Superior temporal gyrus (tissue), 1 donor: ENCODE data around the gene ISCA1.
"Not testable (repeated sequence)": the region's sequence is repeated elsewhere in the genome, so short reads cannot be mapped to it uniquely, and the experiment has no call there.

ENCODE experiments used
- DNase-seq: peaks from one replicate; pipeline ENCODE4 v3.0.0-alpha.2; 2016; ENCODE audit errors: extremely low spot score

ISCA1 gene

GRCh38 chr9:86282077-86282978 lies at the start of gene ISCA1:
Gene ISCA1 (minus strand): TSS chr9:86282538. CDS start chr9:86282458, 80 bp downstream.
- peak; percentile 91 for DNase-seq

- no peak for DNase-seq
Measured at GRCh38 chr9:86330186-86330585, 47.8 kb upstream of the ISCA1 start.

- DNase-seq, result peak; percentile 36
Measured at GRCh38 chr9:86329649-86330048, 47.3 kb upstream of the ISCA1 start.

DNA sequence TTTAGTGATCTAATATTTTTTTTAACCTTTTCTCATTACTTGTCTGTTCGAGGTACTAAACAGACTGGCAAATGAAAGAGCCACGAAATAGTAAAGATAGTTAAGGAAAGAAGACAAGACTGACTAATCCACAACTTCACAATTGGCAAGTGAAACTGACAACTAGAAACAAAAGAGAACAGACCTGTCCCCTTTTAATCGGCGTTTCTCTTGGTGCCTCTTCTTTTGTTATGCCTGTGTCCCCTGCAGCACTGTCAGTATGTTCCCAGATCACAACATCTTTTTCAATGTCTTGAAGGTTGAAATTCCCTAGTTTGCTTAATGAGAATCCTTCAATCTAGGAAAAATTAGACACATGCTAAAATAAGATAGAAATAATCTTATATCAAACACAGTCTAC lies 45.8 kb upstream of the ISCA1 start:
- no peak for DNase-seq

- DNase-seq, result peak; percentile 62
Measured at GRCh38 chr9:86326536-86326935, 44.2 kb upstream of the ISCA1 start.

DNA sequence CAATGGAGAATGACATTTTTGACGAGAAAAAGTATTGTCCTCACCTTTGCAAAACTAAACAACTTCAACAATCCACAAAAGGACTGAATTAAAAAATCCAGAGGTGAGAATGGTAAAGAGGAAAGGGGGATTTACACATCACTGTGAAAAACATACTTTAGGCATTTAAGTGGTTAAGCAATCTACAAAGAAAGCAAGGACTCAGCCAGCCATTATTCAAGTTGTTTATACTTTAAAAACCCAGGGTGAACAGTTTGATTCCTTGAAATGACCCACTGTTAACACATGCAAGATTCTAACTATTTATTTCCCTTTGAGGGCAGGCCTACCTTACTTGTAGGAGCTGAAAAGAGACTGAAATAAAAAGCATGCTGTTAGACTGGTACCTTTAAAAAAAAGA lies 42.6 kb upstream of the ISCA1 start:
- peak; percentile 29 for DNase-seq

DNA sequence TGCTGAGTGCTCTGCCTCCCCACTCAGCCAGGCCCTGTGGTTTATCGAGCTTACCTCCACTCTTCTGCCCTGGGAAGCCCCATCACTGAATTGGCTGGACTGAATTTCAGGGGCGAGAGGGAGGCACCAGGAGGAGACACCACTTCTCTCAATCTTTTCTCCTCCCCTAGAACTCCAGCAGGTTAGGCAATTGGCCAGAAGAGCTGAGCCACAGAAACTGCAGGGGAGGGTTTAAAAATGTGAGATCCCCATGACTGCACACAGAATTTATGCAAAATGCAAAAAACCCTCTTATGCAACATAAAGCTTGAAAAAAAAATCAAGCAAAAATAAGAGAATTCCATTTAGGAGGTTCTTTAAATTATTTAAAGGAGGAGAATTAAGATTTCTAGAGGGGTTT lies 42.0 kb upstream of the ISCA1 start:
- peak; percentile 47 for DNase-seq

DNA sequence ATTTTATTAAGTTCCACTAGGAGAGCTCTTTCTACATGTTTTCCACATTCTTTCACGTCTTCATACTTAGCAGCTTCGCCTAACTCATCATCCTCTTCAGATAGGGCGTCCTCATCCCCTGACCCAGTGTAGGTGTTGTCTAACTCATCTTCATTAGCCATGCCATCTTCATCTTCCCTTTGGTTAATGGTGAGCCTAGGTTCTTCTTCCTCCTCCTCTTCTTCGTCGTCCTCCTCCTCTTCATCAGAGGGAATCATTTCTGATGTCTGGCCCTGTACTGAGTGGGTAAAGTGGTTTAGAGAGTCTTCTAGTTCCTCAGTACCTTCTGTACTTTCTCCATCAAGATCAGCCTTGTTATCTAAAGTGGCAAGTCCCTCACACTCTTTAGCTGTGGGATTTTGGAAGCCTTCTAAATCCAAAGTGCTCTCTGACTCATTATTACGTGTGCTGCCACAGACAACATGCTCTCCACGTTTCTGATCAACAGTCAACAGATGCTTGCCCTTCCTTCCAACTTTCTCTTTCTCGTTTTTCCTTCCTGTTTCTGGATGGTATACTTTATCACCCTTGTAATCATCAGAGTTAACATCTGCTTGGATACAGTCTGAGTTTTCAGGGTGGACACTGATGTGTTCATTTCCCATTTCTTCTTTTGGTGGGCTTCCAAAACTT lies 40.8 kb upstream of the ISCA1 start:
- DNase-seq, result no peak

DNA sequence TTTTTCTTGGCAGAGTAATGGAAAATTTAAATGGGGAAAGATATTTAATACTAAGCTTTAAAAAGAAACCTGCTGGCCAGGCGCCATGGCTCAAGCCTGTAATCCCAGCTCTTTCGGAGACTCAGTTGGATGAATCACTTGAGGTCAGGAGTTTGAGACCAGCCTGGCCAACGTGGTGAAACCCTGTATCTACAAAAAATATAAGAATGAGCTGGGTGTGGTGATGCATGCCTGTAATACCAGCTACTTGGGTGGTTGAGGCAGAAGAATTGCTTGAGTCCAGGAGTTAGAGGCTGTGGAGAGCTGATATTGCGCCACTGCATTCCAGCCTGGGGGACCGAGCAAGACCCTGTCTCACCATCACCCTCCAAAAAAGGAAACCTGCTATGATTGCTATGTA lies 39.0 kb upstream of the ISCA1 start:
- no peak for DNase-seq

GRCh38 chr9:86318187-86318586 lies 35.8 kb upstream of the ISCA1 start:
- no peak for DNase-seq

DNA sequence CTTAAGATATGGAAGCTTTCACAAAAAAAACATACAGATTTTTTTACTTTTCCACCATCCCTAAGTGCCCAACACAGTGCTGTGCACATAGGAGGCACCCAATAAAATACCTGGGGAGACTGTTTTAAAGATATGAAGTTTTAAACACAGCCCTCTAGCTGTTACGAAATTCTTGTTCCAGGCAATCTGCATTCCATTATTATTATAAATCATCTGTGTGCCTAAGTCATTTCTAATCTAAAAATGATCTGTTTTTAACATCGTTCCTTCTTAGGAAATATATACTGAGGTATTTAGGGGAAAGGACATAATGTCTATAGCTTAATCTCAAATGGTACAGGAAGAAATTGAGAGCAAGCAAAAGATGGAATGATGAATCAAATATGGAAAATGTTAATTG lies 32.7 kb upstream of the ISCA1 start:
- DNase-seq, result no peak

GRCh38 chr9:86312959-86313358 lies 30.6 kb upstream of the ISCA1 start:
- DNase-seq, result not testable (repeated sequence)

DNA sequence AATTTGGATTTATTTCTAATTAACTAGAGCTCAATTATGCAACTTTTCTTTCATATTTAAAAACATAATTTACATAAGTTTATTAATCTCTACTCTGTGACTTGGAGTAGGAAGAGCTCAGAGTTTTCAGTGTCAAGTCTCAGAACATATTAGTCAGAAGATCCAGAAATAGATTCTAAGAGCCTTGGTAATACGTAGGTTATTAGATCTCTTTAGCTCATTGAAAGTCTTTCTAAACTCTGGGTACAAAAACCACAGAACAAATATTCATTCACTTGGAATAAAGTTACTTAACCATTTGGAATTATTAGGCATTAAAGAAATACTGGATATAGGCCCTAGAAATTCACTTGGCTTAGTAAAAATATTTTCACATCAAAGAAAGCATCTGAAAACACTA lies 26.3 kb upstream of the ISCA1 start:
- no peak for DNase-seq

GRCh38 chr9:86304236-86304730 lies 21.9 kb upstream of the ISCA1 start:
- DNase-seq, result no peak

GRCh38 chr9:86303316-86303975 lies 21.1 kb upstream of the ISCA1 start:
- no peak for DNase-seq

DNA sequence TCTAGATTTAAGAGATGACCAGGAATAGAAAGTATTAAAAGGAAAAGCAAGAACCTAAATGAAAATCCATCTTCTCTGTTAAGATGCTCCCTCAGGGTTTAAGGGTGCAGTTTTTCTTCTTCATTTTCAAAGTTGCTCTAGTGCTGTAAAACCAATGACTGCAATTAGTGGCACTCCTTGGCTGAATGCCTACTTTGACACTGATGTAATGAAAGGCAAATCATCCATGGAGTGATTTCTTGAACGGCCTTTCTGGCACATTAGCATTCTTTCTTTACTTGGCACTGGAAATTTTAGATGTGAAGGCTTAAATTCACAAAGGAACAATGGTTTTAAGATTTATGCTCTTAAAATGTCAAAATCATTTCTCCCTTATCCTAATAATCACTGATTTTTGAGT lies 19.3 kb upstream of the ISCA1 start:
- DNase-seq, result no peak

DNA sequence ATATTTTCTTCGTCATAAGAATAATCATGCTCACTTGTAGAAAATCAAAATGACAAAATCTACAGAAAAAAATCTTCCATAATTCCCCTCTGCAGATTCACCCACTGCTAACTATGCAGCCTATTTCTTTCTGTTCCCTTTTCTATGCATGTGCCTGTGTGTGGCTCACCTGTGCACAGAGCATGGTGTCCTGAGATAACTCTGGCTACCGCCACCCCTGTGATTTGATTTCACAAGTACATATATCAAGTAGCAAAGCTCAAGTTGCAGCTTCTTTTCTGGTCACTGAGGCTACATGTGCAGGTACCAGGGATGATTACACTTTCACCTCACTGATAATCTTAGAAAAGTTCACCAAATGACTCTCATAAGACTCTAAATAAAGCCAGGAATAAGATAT lies 18.4 kb upstream of the ISCA1 start:
- no peak for DNase-seq

DNA sequence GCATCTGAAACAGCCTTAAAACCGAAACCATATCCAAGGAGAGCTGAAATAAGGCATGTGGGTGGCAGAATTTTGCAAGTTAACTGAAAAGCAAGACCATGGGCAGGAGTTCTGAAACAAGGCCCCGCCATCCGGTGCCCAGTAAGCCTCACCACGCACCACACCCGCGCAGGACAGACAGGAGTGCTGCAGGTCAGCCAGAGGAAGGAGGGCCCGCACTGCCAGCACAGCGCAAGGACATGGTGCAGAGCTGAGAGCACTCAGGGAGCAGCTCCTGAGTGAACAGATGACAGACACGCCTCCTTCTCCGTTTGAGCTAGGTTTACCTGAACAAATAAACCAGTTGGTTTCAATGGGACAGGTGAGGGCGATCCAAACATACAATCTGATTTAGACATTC lies 16.5 kb upstream of the ISCA1 start:
- no peak for DNase-seq

DNA sequence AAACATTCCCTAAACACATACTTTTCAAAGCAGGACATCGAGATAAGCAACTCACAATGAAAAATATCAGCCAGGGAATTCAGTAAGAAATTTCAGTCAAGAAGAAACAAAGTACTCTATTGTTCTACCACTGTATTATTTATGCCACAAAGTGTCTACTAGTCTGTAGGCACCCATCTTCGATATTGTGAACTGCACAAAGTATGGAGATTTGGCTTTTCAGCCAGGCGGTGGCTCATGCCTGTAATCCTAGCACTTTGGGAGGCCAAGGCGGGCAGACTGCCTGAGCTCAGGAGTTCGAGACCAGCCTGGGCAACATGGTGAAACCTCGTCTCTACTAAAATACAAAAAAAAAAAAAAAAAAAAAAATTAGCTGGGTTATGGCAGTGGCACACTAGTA lies 8.0 kb upstream of the ISCA1 start:
- not testable (repeated sequence) for DNase-seq

DNA sequence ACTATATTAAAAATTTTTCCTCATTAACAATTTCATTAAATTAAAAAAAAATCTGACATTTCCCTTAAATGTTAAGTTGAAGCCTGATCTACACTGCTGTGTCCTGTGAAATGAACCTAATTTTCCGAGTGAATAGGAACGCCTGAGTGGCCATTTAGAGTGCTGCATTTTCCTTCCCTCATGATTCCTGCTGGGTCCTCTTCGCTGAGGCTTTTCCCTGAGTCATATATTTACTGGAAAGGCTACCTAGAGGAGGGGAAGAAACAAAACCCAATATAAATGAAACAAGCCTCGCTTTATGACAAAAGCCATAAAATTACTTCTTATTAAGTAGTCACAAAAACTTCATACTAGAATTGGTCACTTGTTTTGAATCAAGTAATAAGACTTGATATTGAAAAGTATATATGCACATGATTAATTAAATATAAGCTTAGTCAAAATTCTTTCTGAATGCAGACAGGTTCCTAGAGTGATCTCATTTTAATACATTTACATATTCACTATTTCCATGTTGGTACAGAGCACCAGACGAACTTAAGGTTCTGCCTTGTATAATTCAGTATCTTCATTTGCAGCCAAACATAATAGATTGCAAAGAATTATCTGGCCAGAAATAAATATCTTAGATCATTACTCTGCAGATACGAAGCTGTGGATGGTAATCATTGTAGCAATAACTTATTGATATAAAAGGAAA lies 6.3 kb upstream of the ISCA1 start:
- no peak for DNase-seq

DNA sequence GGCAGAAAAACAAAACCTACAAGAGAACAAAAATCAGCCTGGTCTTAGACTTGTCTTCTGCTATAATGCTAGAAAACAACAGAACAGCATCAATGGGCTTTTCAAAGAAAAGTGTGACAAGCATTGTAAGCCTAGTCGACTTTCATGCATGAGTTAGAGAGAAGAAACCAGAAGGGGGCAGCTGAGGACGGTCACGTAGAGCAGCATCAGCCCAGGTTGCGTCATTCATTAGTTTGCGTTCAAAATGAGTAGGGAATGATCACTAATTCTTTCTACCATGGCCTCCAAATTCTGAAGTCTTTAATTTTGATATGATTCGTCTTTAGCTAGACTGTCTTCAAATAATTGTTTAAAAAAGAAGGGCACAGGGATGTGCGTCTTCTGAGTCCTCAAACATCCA lies 4.7 kb upstream of the ISCA1 start:
- DNase-seq, result no peak

DNA sequence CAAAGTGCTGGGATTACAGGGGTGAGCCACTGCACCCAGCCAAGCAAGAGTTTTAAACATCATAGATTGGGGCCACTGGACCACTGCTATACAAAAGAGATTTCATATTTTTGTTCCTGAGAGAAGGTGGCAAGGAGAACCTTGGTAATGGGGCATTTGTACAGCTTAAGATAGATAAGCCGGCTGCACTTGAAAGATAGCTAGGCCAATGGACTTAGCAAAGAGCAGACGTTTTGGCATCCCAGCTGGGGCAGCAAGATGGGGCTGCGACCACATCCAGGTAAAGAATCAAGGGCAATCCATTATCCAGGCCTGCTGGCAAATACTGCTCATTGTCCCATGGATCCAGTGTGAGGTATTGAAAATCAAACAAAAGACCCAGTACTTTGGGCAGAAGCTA lies 3.9 kb upstream of the ISCA1 start:
- DNase-seq, result no peak
